Fibroblast of mammary gland (primary cell): ENCODE results near the gene TCF7L2.
A peak's percentile ranks its signal among the peaks of the same experiment; 100 is the strongest.

Experiments used
- DNase-seq: peaks from one replicate; pipeline ENCODE4 v3.0.0-alpha.2; 2010; ENCODE audit warnings: low read depth
- H3K4me3 ChIP-seq: 2 replicates; pipeline ENCODE4 v1.5.1; 2011; ENCODE audit warnings: low read depth, mild to moderate bottlenecking, low read length, moderate library complexity; ENCODE audit not compliant: control insufficient read depth
- TF ChIP-seq, protein P1 (sequence below): conservative IDR thresholded peaks from 2 replicates; pipeline ENCODE4 v1.5.1; 2011; ENCODE audit warnings: low read depth, low read length, inconsistent platforms; ENCODE audit not compliant: control insufficient read depth, insufficient read depth

TCF7L2 gene

GRCh38 chr10:113073549-113074189 is 123.6 kb downstream of the TCF7L2 start:
- TF ChIP-seq, protein P1, sequence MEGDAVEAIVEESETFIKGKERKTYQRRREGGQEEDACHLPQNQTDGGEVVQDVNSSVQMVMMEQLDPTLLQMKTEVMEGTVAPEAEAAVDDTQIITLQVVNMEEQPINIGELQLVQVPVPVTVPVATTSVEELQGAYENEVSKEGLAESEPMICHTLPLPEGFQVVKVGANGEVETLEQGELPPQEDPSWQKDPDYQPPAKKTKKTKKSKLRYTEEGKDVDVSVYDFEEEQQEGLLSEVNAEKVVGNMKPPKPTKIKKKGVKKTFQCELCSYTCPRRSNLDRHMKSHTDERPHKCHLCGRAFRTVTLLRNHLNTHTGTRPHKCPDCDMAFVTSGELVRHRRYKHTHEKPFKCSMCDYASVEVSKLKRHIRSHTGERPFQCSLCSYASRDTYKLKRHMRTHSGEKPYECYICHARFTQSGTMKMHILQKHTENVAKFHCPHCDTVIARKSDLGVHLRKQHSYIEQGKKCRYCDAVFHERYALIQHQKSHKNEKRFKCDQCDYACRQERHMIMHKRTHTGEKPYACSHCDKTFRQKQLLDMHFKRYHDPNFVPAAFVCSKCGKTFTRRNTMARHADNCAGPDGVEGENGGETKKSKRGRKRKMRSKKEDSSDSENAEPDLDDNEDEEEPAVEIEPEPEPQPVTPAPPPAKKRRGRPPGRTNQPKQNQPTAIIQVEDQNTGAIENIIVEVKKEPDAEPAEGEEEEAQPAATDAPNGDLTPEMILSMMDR, result no peak
- no peak overlapping the region for H3K4me3 ChIP-seq
- peak; percentile 97 for DNase-seq

GRCh38 chr10:113076949-113077348 is 126.9 kb downstream of the TCF7L2 start:
- DNase-seq, result no peak
- TF ChIP-seq, protein P1, result no peak
- H3K4me3 ChIP-seq, result no peak overlapping the region

DNA sequence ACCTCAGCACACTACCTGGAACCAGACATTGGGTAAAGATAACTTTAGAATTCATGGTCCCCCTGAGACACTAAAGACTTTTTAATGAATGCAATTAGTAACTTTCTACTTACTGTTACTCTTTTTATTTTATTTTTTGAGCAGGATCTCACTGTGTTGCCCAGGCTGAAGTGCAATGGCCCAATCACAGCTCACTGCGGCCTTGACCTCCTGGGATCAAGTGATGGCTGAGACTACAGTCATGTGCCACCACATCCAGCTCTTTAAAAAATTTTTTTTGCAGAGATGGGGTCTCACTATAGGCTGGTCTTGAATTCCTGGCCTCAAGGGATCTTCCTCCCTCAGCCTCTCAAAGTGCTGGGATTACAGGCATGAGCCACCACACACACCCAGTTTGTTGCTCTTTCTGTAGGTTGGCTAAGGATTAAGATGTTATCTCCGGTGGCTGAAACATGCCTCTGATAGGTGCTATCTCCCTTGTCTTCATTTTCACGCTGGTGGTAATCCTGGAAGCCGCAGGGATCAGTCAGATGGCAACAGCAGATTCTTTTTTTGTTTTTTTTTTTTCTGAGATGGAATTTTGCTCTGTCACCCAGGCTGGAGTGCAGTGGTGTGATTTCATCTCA is 128.3 kb downstream of the TCF7L2 start:
- H3K4me3 ChIP-seq, result no peak overlapping the region
- TF ChIP-seq, protein P1, result no peak
- no peak for DNase-seq

GRCh38 chr10:113080061-113080924 is 130.2 kb downstream of the TCF7L2 start:
- TF ChIP-seq, protein P1, result no peak
- DNase-seq, result no peak
- H3K4me3 ChIP-seq, result no peak overlapping the region

DNA sequence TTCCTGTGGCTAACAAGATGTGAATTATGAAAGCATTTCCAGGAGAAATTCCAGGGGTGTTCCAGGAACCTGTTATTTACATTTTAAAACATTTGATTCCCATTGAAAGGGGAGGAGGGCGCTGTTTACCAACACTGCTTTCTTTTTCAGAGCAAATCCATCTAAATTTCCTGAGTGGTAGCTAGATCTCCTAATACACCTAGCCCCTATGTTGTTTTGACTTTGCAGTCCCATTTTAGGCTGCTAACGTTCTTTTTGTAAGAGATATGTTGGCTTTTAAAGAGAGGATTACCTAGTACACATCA is 130.8 kb downstream of the TCF7L2 start:
- DNase-seq, result no peak

DNA sequence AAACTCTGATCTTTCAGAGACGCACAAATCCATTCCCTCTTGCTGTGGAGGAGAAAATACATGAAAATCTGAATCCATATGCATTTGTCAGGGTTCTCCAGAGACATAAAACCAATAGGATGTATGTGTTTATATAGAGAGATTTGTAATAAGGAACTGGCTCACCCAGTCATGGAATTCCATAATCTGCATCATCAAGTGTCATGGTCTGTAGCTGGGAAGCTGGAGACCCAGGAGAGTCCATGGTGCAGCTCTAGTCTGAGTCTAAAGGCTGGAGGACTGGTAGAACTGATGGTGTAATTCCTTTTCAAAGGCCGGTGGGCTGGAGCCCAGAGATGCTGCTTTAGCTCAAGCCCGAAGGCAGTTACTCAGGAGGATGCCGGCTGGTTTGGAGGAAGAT is 134.0 kb downstream of the TCF7L2 start:
- H3K4me3 ChIP-seq, result no peak overlapping the region
- TF ChIP-seq, protein P1, result no peak
- peak; percentile 48 for DNase-seq

More for the DNA sequence above, 130.8 kb downstream of the TCF7L2 start:
- no peak overlapping the region for H3K4me3 ChIP-seq
- TF ChIP-seq, protein P1, result peak; percentile 25
